ENCODE data around the gene RPL10.
"Not testable (repeated sequence)": the region's sequence is repeated elsewhere in the genome, so short reads cannot be mapped to it uniquely, and the experiment has no call there.

Gene RPL10

DNA sequence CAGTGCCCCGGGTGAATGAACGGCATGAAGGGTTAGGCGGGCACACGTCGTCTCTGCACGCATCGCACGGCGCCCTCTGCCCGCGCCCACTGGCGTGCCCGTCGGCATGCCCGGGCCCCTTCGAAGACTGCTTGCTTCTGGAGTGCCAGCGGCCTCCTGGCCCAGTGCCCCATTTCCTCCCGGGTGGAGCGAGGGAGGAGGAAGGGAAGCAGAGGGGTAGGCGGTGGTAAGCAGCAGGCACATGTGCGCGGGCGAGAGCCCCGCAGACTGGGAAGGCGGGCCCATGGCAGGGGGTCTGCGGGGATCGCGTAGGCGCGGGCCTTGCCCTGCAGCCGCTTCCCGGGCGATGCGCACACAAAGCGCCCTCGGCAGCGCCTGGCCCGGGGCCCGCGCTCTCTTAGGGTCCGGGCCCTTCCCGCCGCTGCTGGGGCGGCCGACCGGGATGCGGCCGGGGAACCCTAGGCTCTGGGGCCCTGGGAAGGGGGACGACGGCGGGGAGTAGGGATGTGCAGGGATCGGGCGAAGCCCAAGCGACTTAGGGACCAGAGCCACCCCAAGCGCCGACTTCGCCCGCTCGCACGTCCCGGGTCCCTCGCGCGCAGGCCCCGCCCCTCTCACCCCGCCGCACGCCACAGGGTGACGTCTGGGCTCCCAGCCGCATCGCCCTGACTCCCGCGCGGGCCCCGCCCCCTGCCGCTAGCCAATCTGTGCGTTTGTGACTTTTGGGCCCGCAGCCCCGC, 19.9 kb upstream of the RPL10 start:
- peak; percentile 23 for DNase-seq

GRCh38 chrX:154378799-154379568, 19.2 kb upstream of the RPL10 start, which contains the start of gene EMD:
EMD (plus strand) TSS chrX:154379295; CDS start chrX:154379485, 190 bp downstream.
- DNase-seq, result peak; percentile 98

DNA sequence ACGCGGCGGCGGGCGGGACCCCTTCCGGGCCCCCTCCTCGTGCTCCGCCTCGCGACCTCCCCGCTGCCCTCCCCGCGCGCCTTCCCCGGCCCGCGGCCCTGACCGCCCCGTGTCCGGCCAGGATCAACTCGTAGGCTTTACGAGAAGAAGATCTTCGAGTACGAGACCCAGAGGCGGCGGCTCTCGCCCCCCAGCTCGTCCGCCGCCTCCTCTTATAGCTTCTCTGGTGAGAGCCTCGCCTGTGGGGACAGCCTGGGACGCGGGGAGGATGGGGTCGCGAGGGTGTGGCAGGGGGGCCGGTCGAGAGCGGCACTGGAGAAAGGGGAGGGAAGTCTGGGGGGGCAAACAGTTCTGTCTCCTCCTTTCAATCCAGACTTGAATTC, 18.6 kb upstream of the RPL10 start:
- no peak for DNase-seq

DNA sequence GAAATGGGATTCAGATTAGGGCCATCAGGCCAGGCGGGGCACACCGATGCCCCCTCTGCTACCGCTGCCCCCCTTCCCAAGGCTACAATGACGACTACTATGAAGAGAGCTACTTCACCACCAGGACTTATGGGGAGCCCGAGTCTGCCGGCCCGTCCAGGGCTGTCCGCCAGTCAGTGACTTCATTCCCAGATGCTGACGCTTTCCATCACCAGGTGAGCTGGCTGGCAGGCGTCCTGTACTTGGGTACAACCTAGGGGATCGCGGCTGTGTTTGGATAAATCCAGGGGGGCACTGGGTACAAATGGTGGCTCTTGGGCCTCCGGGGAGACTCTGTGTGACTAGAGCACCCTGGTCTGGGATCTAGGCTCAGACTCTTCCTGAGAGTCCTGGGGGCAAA, 18.0 kb upstream of the RPL10 start:
- DNase-seq, result no peak

GRCh38 chrX:154380787-154381186, 17.4 kb upstream of the RPL10 start:
- DNase-seq, result no peak

- DNase-seq, result no peak
Observed at GRCh38 chrX:154381271-154381670, 16.9 kb upstream of the RPL10 start.

- no peak for DNase-seq
Observed at GRCh38 chrX:154382483-154383069, 15.6 kb upstream of the RPL10 start.

- no peak for DNase-seq
Observed at GRCh38 chrX:154383359-154384283, 14.6 kb upstream of the RPL10 start.

DNA sequence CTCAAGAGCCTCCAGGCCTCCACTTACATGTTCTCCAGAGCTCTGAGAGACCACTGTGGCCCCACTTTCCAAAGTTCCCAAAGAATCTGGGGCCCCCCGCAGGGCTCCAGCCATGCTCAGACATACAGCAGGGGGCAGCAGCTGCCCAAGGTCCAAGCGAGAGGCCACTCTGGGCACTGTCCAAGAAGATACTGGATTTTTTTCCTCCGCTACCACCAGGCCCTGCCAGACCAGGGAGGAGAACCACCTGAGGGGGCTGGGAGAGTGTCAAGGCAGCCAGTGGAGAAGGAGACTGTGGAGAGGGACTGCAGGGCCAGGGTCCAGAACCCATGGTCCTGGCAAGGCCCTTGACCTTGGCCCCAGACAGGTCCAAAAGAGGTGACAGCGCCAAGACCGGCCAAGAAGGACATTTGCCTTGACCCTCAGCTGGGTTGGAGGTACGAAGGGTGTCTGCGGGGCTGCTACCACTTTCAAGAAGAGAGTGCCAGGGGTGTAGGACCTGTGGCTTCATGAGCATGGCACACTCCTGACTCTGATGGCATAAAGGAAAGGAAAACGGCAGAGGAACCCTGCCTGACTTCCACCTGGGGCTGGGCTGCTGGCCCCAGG, 13.8 kb upstream of the RPL10 start:
- no peak for DNase-seq

DNA sequence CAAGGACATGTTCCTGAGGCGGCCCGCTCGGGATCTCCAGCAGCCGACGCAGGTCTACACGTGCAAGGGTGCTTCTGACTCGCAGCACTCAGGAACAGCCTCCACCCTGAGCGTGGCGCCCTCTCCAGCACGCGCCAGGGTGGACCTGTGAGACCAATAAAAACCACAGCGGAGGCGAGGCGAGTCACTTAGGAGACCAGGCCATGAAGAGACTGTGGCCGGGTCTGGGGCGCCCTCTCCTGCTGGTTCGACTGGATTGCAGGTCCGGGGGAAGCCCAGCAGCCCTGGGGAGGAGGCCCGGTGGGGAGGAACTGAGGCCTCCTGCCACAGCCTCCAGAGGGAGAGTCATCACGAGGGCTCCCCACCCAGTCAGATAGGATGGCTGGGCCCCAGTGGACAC, 10.1 kb upstream of the RPL10 start:
- DNase-seq, result not testable (repeated sequence)

DNA sequence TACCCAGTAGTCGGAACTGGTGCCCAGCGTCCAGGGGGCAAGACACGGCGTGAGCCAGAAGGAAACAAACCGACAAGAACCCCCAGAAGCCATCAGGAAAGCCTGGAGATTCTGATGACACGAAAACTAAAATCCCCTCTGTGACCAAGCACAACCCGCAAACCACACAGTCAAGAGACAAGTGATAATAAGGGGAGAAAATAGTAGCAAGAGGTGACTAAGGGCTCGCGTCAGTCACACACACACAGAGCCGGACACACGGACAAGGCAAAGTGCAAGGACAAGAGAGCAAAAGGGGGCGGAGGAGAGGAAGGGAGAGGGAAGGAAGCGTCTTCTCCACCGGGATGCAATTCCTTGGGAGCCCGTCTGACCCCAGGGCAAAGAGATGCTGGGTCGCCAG, 9.5 kb upstream of the RPL10 start:
- not testable (repeated sequence) for DNase-seq

GRCh38 chrX:154389812-154390747, 8.1 kb upstream of the RPL10 start:
- not testable (repeated sequence) for DNase-seq

DNA sequence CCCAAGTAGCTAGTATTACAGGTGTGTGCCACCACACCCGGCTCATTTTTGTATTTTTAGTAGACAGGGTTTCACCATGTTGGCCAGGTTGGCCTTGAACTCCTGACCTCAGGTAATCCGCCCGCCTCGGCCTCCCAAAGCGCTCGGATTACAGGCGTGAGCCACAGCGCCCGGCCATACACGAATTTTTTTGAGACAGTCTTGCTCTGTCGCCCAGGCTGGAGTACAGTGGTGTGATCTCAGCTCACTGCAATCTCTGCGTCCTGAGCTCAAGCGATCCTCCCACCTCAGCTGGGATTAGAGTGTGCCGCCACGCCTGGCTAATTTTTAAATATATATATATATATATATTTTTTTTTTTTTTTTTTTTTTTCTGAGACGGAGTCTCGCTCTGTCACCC, 1.8 kb upstream of the RPL10 start:
- not testable (repeated sequence) for DNase-seq

DNA sequence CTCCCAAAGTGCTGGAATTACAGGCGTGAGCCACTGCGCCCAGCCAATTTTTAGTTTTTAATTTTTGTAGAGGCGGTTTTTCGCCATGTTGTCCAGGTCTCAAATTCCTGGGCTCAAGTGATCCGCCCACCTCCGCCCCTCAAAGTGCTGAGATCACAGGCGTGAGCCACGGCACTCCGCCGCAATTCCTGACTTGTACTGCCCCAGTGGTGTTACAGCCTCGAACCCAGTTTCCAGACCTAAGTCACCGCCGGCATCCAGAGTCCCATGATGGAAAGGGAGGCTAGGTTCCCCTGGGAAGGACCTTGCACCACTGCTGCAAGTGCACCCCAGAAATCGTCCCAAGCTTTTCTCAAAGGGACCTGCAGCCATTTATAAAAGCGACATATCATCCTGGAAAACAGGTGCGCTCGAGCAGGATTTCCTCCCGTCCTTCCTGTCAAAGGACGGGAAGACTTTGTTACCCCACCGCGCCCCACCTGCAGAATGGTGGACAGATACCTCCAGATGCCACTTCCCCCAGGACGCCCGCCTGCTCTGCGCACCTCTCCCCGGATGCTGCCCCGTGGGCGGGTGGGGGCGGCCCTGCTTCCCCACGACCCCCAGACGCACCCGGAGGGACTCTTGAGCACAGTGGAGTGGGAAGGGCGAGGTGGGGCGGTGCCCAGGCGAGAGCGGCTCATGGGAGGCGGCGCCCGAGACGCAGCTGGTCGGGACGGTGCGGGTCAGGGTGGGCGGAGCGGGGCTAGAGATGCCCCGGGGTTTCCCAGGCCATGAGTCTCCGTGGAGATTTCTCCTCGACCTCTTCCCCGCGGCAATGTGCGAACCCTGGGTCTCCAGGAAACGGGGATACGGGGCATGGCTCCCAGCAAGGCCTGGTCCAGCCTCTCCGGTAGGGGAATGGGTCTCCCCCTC, 947 bp upstream of the RPL10 start:
- DNase-seq, result peak; percentile 69

- peak; percentile 52 for DNase-seq
Observed at GRCh38 chrX:154398668-154399526, 720 bp downstream of the RPL10 start.

DNA sequence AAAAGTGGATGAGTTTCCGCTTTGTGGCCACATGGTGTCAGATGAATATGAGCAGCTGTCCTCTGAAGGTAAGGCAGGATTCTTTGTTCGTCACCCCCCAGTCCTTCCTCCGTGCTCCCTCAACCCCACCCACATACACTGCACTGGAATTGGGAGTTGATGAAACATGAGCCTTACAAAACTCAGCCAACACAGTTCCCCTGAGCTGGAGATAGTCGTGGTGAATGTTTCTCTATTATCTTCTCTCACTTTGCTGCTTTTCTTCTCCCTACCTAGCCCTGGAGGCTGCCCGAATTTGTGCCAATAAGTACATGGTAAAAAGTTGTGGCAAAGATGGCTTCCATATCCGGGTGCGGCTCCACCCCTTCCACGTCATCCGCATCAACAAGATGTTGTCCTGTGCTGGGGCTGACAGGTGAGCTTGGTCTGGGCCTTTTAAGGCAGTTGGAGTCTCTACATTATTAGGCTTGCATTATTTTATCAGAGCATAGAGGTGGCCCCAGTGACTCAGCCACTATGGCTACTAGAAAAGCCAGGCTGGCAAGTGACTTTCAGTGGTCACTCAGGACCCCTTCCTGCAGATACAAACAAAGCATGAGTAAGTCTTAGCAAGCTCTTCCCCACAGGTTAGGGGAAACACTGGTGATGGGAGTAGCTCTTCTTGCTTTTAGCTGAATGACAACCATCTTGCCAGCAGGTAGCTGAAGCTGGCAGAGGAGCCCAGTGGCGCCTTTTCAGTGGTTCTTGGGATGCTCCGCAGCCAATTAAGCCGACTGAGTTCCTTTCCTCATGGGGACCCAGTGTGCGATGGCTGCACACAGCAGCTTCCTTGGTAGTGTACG, 1.6 kb downstream of the RPL10 start:
- no peak for DNase-seq

DNA sequence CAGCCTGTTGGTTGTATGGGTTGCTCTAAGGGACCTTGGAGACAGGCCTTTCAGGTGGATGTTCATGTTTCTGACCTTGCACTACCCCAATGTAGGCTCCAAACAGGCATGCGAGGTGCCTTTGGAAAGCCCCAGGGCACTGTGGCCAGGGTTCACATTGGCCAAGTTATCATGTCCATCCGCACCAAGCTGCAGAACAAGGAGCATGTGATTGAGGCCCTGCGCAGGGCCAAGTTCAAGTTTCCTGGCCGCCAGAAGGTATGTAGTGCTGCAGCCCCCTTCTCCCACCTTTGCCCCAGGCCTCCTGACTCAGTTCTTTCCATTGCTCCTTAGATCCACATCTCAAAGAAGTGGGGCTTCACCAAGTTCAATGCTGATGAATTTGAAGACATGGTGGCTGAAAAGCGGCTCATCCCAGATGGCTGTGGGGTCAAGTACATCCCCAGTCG, 2.2 kb downstream of the RPL10 start:
- not testable (repeated sequence) for DNase-seq
